BLaER1 (cell line): Measurements from ENCODE around the gene CAPN3.
A peak's percentile ranks its signal among the peaks of the same experiment; 100 is the strongest.

ENCODE experiments used
- H3K27ac ChIP-seq: shearing (Covaris generic); formaldehyde crosslinking; 2 replicates; pipeline ENCODE4 v1.8.1; 2022
- H3K27me3 ChIP-seq: shearing (Covaris generic); formaldehyde crosslinking; 2 replicates; pipeline ENCODE4 v1.8.1; 2022
- H3K36me3 ChIP-seq: shearing (Covaris generic); formaldehyde crosslinking; 2 replicates; pipeline ENCODE4 v1.8.1; 2022
- H3K4me1 ChIP-seq: shearing (Covaris generic); formaldehyde crosslinking; 2 replicates; pipeline ENCODE4 v1.8.1; 2022
- H3K4me2 ChIP-seq: shearing (Covaris generic); formaldehyde crosslinking; 2 replicates; pipeline ENCODE4 v1.8.1; 2022
- H3K4me3 ChIP-seq: shearing (Covaris generic); formaldehyde crosslinking; 2 replicates; pipeline ENCODE4 v1.8.1; 2022
- H3K9ac ChIP-seq: shearing (Covaris generic); formaldehyde crosslinking; 2 replicates; pipeline ENCODE4 v1.8.1; 2022
- H3K9me3 ChIP-seq: shearing (Covaris generic); formaldehyde crosslinking; 2 replicates; pipeline ENCODE4 v1.8.1; 2022
- H4K20me1 ChIP-seq: shearing (Covaris generic); formaldehyde crosslinking; 2 replicates; pipeline ENCODE4 v1.8.1; 2022
- Cebpa-rat ChIP-seq: shearing (Covaris generic); IDR thresholded peaks from 2 replicates; pipeline ENCODE4 v1.8.1; 2022

The CAPN3 gene

DNA sequence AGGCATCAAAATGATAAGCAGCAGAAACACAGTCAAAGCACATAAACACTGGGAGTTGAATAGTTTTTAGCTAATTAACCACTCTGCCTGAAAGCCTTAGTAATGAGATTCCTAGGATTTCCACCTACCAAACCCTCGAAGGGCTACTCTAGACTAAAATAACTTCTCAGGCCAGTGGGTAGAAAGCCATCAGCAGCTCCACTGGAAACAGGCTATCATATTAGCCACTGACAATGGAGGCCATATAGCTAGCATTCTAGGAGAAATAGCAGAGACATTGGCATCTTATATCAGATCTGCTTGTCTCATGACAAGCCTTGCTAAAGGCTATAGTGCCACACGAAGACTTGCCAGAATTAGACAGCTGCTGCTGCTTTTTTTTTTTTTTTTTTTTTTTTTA lies 4.5 kb upstream of the CAPN3 start:
- TF ChIP-seq Cebpa-rat: no peak
- no peak overlapping the region for H3K4me3 ChIP-seq
- H3K27ac ChIP-seq: no peak overlapping the region
- H3K9me3 ChIP-seq: no peaks in the 10 kb centered on the region
- no peak overlapping the region for H3K9ac ChIP-seq
- H3K4me1 ChIP-seq: no peaks in the 10 kb centered on the region
- peaks cover 49% of the 10 kb centered on the region for H3K36me3 ChIP-seq
- H3K27me3 ChIP-seq: no peaks in the 10 kb centered on the region
- no peaks in the 10 kb centered on the region for H4K20me1 ChIP-seq
- no peak overlapping the region for H3K4me2 ChIP-seq

GRCh38 chr15:42355291-42355690 lies 4.0 kb upstream of the CAPN3 start:
- no peak overlapping the region for H3K9ac ChIP-seq
- peaks cover 51% of the 10 kb centered on the region for H3K36me3 ChIP-seq
- TF ChIP-seq Cebpa-rat: no peak
- no peak overlapping the region for H3K4me2 ChIP-seq
- no peaks in the 10 kb centered on the region for H4K20me1 ChIP-seq
- H3K4me1 ChIP-seq: no peaks in the 10 kb centered on the region
- H3K9me3 ChIP-seq: no peaks in the 10 kb centered on the region
- no peaks in the 10 kb centered on the region for H3K27me3 ChIP-seq
- H3K27ac ChIP-seq: no peak overlapping the region
- no peak overlapping the region for H3K4me3 ChIP-seq

DNA sequence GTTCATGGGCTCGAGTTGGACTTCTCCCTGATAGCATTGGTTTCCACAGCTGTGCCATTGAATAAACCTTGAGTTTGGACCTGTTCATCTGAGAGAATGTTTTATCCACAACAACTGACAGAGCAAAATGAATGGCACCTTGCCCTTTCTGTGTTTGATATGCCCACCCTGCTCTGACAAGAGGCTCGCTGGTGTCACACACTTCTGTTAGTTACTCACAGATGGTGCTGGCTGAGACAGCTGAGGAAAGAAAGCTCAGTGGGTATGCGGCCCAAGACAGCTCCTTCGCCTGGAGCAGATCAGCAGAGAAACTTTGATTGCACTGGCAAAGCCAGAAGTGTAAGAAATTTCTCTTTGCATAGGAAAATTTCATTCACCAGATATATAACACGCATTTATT lies 2.5 kb upstream of the CAPN3 start:
- Histone ChIP-seq H3K9me3 (no peaks in the 10 kb centered on the region), H3K27ac (no peak overlapping the region), H4K20me1 (no peaks in the 10 kb centered on the region), H3K36me3 (peaks cover 41% of the 10 kb centered on the region), H3K4me3 (no peak overlapping the region), H3K27me3 (no peaks in the 10 kb centered on the region), H3K4me2 (no peak overlapping the region), H3K4me1 (no peaks in the 10 kb centered on the region), H3K9ac (no peak overlapping the region)
- no peak for TF ChIP-seq Cebpa-rat

DNA sequence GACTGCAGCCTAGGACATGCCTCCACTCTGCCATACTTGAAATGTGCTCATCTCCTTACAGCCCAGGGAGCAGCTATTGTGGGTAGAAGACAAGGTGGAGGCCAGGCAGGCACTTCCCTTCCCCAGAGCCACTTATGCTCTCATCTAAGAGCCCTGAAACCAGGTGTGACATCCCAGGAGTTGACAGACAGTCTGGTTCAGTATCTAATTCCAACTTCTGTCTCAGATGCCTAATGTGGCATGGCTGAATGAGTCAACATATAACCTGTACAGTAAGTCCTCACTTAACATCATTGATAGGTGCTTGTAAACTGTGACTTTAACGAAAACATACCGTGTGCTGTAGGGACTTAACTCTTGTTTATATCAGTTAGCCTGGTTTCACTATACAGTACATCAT lies 1.2 kb upstream of the CAPN3 start:
- Histone ChIP-seq H3K4me2 (no peak overlapping the region), H3K4me3 (no peak overlapping the region), H3K9me3 (no peaks in the 10 kb centered on the region), H3K9ac (no peak overlapping the region), H3K36me3 (peaks cover 28% of the 10 kb centered on the region), H4K20me1 (no peaks in the 10 kb centered on the region), H3K4me1 (no peaks in the 10 kb centered on the region), H3K27me3 (no peaks in the 10 kb centered on the region), H3K27ac (no peak overlapping the region)
- TF ChIP-seq Cebpa-rat: no peak

GRCh38 chr15:42359985-42360384 lies 684 bp downstream of the CAPN3 start:
- Histone ChIP-seq H3K4me3 (no peak overlapping the region), H3K36me3 (peaks cover 13% of the 10 kb centered on the region; the same call in 1 of the 2 replicates), H3K27me3 (no peaks in the 10 kb centered on the region), H3K9me3 (no peaks in the 10 kb centered on the region), H3K27ac (no peak overlapping the region), H3K4me1 (no peaks in the 10 kb centered on the region), H3K4me2 (no peak overlapping the region), H4K20me1 (no peaks in the 10 kb centered on the region), H3K9ac (no peak overlapping the region)
- TF ChIP-seq Cebpa-rat: no peak

DNA sequence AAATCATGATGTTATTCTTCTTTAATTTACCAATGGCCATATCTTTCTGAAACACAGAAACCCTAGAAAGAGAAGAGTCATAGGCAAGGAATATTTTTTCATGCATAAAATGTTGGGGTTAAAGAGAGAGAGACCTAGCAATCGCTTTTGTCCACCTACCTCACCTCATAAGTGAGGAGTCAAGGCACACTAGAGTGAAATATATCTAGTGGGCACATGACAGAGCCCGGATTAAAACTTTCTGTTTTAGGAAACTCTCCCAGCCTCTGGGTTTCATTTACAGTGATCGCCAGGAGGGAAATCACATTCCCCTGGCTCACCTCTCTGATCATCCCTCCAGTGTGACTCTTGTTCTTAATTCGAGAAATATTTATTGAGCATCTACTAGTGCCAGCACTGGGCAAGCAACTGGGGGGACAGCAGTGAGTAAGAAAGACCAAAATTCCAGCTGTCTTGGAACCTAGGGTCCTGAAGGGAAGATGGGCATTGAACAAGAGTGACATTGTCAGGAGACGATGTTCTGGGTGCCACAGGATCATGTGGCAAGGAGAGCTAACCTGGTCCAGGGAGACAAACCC lies 1.3 kb downstream of the CAPN3 start:
- Histone ChIP-seq H4K20me1 (no peaks in the 10 kb centered on the region), H3K4me2 (no peak overlapping the region), H3K27ac (no peak overlapping the region), H3K4me1 (no peaks in the 10 kb centered on the region), H3K27me3 (no peaks in the 10 kb centered on the region), H3K9ac (no peak overlapping the region), H3K9me3 (no peaks in the 10 kb centered on the region), H3K36me3 (peaks cover 13% of the 10 kb centered on the region; the same call in 1 of the 2 replicates), H3K4me3 (no peak overlapping the region)
- no peak for TF ChIP-seq Cebpa-rat

DNA sequence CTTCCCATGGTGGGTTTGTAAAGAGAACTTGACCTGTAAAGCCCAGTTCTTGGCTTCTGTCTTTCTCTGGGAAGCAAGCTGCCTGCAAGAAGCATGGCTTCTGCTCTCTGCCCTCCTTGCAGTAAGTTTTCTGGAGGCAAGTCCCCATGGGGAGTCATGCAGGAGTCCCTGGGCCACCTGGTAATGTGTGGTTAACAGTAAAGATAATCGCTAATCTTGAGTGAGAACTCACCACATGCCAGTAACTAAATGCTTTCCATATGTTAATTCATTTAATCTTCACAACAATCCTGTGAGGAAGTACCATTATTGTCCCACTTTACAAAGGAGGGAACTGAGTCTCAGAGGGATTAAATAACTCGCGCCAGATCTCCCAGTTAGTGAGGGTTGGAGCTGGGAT lies 4.2 kb downstream of the CAPN3 start:
- Histone ChIP-seq H3K4me2 (no peak overlapping the region), H3K9me3 (no peaks in the 10 kb centered on the region), H3K4me1 (peaks cover 11% of the 10 kb centered on the region)

DNA sequence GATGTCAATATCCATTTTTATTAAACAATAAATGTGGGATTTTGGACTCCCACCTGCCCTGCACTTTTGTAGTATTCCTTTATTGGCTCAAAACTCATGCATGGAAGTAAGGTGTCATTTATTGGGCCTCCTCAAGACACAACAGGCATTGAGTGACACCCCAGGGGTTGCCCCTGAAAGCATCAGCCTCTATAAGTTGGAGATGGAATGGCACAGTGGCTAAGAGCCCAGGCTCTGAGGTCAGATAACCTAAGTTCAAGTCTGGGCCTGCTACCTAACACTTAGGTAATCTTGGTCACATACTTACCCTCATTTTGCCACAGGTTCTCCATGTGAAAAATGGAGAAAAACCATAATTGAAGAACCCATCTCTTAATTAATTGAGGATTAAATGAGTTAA lies 4.6 kb downstream of the CAPN3 start:
- H3K4me2 ChIP-seq: no peak overlapping the region
- no peak for TF ChIP-seq Cebpa-rat

More for the DNA sequence above, 4.2 kb downstream of the CAPN3 start:
- no peak for TF ChIP-seq Cebpa-rat
- no peak overlapping the region for H3K9ac ChIP-seq
- no peaks in the 10 kb centered on the region for H4K20me1 ChIP-seq
- H3K27ac ChIP-seq: no peak overlapping the region
- H3K27me3 ChIP-seq: no peaks in the 10 kb centered on the region
- H3K4me3 ChIP-seq: no peak overlapping the region
- 0 out of 2 replicates have a peak, but pooled peaks cover 5% of the 10 kb centered on the region for H3K36me3 ChIP-seq

GRCh38 chr15:42364529-42364928 lies 5.2 kb downstream of the CAPN3 start:
- peaks cover 4% of the 10 kb centered on the region; the same call in 1 of the 2 replicates for H3K9me3 ChIP-seq
- 0 out of 2 replicates have a peak, but pooled peaks cover 5% of the 10 kb centered on the region for H3K36me3 ChIP-seq
- TF ChIP-seq Cebpa-rat: no peak
- no peaks in the 10 kb centered on the region for H3K27me3 ChIP-seq
- no peak overlapping the region for H3K4me3 ChIP-seq
- H3K4me2 ChIP-seq: no peak overlapping the region
- H3K9ac ChIP-seq: no peak overlapping the region
- H3K4me1 ChIP-seq: peaks cover 11% of the 10 kb centered on the region
- no peak overlapping the region for H3K27ac ChIP-seq
- no peaks in the 10 kb centered on the region for H4K20me1 ChIP-seq

More for the DNA sequence above, 4.6 kb downstream of the CAPN3 start:
- Histone ChIP-seq H4K20me1 (no peaks in the 10 kb centered on the region), H3K9ac (no peak overlapping the region), H3K4me3 (no peak overlapping the region), H3K9me3 (peaks cover 1% of the 10 kb centered on the region; the same call in 1 of the 2 replicates), H3K36me3 (0 out of 2 replicates have a peak, but pooled peaks cover 5% of the 10 kb centered on the region), H3K27ac (no peak overlapping the region), H3K27me3 (no peaks in the 10 kb centered on the region), H3K4me1 (peaks cover 11% of the 10 kb centered on the region)

GRCh38 chr15:42365921-42366550 lies 6.7 kb downstream of the CAPN3 start:
- Histone ChIP-seq H3K4me1 (peaks cover 11% of the 10 kb centered on the region), H3K36me3 (no peaks in the 10 kb centered on the region), H3K9ac (no peak overlapping the region), H4K20me1 (no peaks in the 10 kb centered on the region), H3K4me2 (no peak overlapping the region), H3K9me3 (peaks cover 4% of the 10 kb centered on the region; the same call in 1 of the 2 replicates), H3K27ac (no peak overlapping the region), H3K27me3 (no peaks in the 10 kb centered on the region), H3K4me3 (no peak overlapping the region)
- 0 out of 2 replicates have a peak, but pooled peaks have one; percentile 8 for TF ChIP-seq Cebpa-rat
